T-cell (primary cell): ENCODE data around the gene RPL19. TPM values are rescaled to one million over a fixed set of nuclear protein-coding genes. Genes with fewer than 3 reads are reported as not detected.

Source experiments
- ATAC-seq, 4 experiments: fragments of 200-7000 bp in 3 of 4; fragments of 150-1000 bp in 1 of 4; cut with Tn5 transposase; replicated peaks in 1 of 4; 1 replicate in 3 of 4; 2 replicates in 1 of 4; pipeline ENCODE4 v1.10.0; 2021; ENCODE audit warnings: moderate library complexity in 3 of 4, mild to moderate bottlenecking in 2 of 4, moderate number of reproducible peaks in 1 of 4
- CTCF ChIA-PET, 2 donors: fragments of 300-600 bp; sonication (Branson Sonifier 250); formaldehyde crosslinking; loops; one replicate each; lab custom pipeline; 2022; ENCODE audit warnings: antibody characterized with exemption in 2 of 2; lab: Charles Lee
- POLR2A ChIA-PET, 2 donors: fragments of 300-600 bp; sonication (Branson Sonifier 250); formaldehyde crosslinking; loops; one replicate each; lab custom pipeline; 2022; ENCODE audit warnings: antibody characterized with exemption in 2 of 2; lab: Charles Lee
- DNase-seq, 35 experiments: peaks; one replicate each; pipeline versions ENCODE4 v3.0.0 to v3.0.0-alpha.2; 2013 to 2023
- H3K27ac ChIP-seq: one replicate; pipeline ENCODE4 v1.5.1; 2013; ENCODE audit warnings: low read length
- H3K27me3 ChIP-seq, 2 experiments: replicated peaks in 1 of 2; 1 replicate in 1 of 2; 2 replicates in 1 of 2; pipeline versions ENCODE4 v1.6.1 to v1.7.0; 2013; ENCODE audit warnings: low read length in 1 of 2, mixed read lengths in 1 of 2; ENCODE audit not compliant: control insufficient read depth in 2 of 2, insufficient read depth in 2 of 2; ENCODE audit errors: extremely low read depth in 1 of 2
- H3K36me3 ChIP-seq, 2 donors: 1 replicate in 1 of 2; 2 replicates in 1 of 2; pipeline versions ENCODE4 v1.6.1 to v1.7.0; 2013; ENCODE audit warnings: low read length in 1 of 2; ENCODE audit not compliant: control insufficient read depth in 2 of 2, insufficient read depth in 1 of 2; ENCODE audit errors: extremely low read depth in 1 of 2
- H3K4me1 ChIP-seq, 2 experiments: 1 replicate in 1 of 2; 2 replicates in 1 of 2; pipeline versions ENCODE4 v1.6.1 to v1.7.0; 2013; ENCODE audit warnings: low read length in 2 of 2, mixed read lengths in 1 of 2; ENCODE audit not compliant: insufficient read depth in 2 of 2, control insufficient read depth in 1 of 2; ENCODE audit errors: extremely low read depth in 1 of 2
- H3K4me3 ChIP-seq, 2 donors: 1 replicate in 1 of 2; 2 replicates in 1 of 2; pipeline versions ENCODE4 v1.5.1 to v1.7.0; 2013; ENCODE audit warnings: mild to moderate bottlenecking in 2 of 2, low read length in 1 of 2, moderate library complexity in 1 of 2; ENCODE audit not compliant: control insufficient read depth in 1 of 2; ENCODE audit errors: extremely low read depth in 1 of 2
- H3K9me3 ChIP-seq: 2 replicates; pipeline ENCODE4 v1.7.0; 2013
- H3K27ac Mint-ChIP-seq, 2 donors: one replicate each; pipeline ENCODE4 v1.8.0; 2020 to 2021; ENCODE audit warnings: mild to moderate bottlenecking in 2 of 2, mixed read lengths in 2 of 2
- H3K27me3 Mint-ChIP-seq, 2 donors: one replicate each; pipeline ENCODE4 v1.8.0; 2021 to 2022; ENCODE audit warnings: mixed read lengths in 2 of 2
- H3K36me3 Mint-ChIP-seq: one replicate; pipeline ENCODE4 v1.8.0; 2021; ENCODE audit warnings: mixed read lengths
- H3K4me1 Mint-ChIP-seq, 3 donors: one replicate each; pipeline ENCODE4 v1.8.0; 2020 to 2022; ENCODE audit warnings: mixed read lengths in 3 of 3, mild to moderate bottlenecking in 1 of 3
- H3K4me3 Mint-ChIP-seq, 3 donors: one replicate each; pipeline ENCODE4 v1.8.0; 2020 to 2022; ENCODE audit warnings: mild to moderate bottlenecking in 3 of 3, mixed read lengths in 3 of 3, moderate library complexity in 3 of 3
- H3K9me3 Mint-ChIP-seq, 3 donors: one replicate each; pipeline ENCODE4 v1.8.0; 2020 to 2022; ENCODE audit warnings: mixed read lengths in 3 of 3
- WGBS: methylation state at CpG from one replicate; pipeline ENCODE4 v1.1.5; 2013; ENCODE audit warnings: missing lambda C conversion rate; ENCODE audit not compliant: insufficient coverage; 5-methylcytosine and 5-hydroxymethylcytosine counted together
- total RNA-seq, 35 experiments: library from RNA in 6 of 35; stranded (reverse) in 6 of 35; fragments of 120-200 nt in 1 of 35; gene quantifications; one replicate each; pipeline versions ENCODE4 v1.2.1 to v1.2.4 and lab custom pipeline; 2013 to 2026

RPL19 gene
- total RNA-seq (1,000 to 10,000 TPM; 2,988 to 3,293 (median 3,174) TPM), total RNA-seq (lab: John Stamatoyannopoulos, UW) (1,410 to 2,397 (median 2,027) reads per million in 29 experiments)
- total RNA-seq (2013), result 6,153 TPM

- H3K9me3 ChIP-seq, result no peaks in the 10 kb centered on the region
- Mint-ChIP-seq H3K4me3 (peak within 1 kb of the TSS; percentile 91 to 99 (median 98)), H3K36me3 (peaks cover 40% of the 10 kb centered on the region), H3K27me3 (no peaks in the 10 kb centered on the region), H3K9me3 (no peaks in the 10 kb centered on the region), H3K27ac (peak within 1 kb of the TSS; percentile 100), H3K4me1 (peaks cover 53 to 64% (median 59%) of the 10 kb centered on the region in 3 donors)
- H3K27me3 ChIP-seq, result no peaks in the 10 kb centered on the region
- peak; percentile 79 to 80 (median 80) for ATAC-seq
- H3K27ac ChIP-seq, result peak within 1 kb of the TSS; percentile 99
- DNase-seq, result peak in 34 of 35 experiments; percentile 58 to 85 (median 76)
- CTCF ChIA-PET, result interaction anchor here (0.6 to 1.9 kb wide), 9 partner anchors 32 to 642 kb away, joined by 4 to 10 read pairs (median 8); no protein-coding TSS in a partner anchor
- peak within 1 kb of the TSS; percentile 74 to 77 for H3K4me3 ChIP-seq
- H3K36me3 ChIP-seq, result peaks cover 0 to 43% of the 10 kb centered on the region in 2 donors
- under 1% methylated on average over 45 of the region's 52 CpGs for WGBS
- POLR2A ChIA-PET, result interaction anchor here (0.6 to 1.0 kb wide), 7 partner anchors 38 to 406 kb away, joined by 3 to 11 read pairs (median 4); no protein-coding TSS in a partner anchor
- peaks cover 20 to 66% of the 10 kb centered on the region in 2 experiments for H3K4me1 ChIP-seq
Observed at GRCh38 chr17:39200070-39200879, at the start of gene RPL19. Gene RPL19 (plus strand): TSS chr17:39200283. CDS start chr17:39200345, 62 bp downstream.

GRCh38 chr17:39150795-39151149, 49.3 kb upstream of the RPL19 start:
- H3K36me3 Mint-ChIP-seq, result peaks cover 5% of the 10 kb centered on the region
- Histone ChIP-seq H3K4me1 (peaks cover 2 to 53% of the 10 kb centered on the region in 2 experiments), H3K27ac (no peak overlapping the region), H3K9me3 (no peaks in the 10 kb centered on the region), H3K36me3 (no peaks in the 10 kb centered on the region), H3K4me3 (peak overlapping the region; percentile 40 to 83), H3K27me3 (peaks cover 0 to 16% of the 10 kb centered on the region in 2 experiments)
- peaks cover 46 to 65% (median 54%) of the 10 kb centered on the region in 3 donors for H3K4me1 Mint-ChIP-seq
- POLR2A ChIA-PET, result interaction anchor here in 1 of 2 donors (0.6 kb wide), 1 partner anchor 24 kb away, joined by 4 read pairs; no protein-coding TSS in a partner anchor
- H3K27me3 Mint-ChIP-seq, result peaks cover 0 to 9% of the 10 kb centered on the region in 2 donors
- ATAC-seq (no peak), DNase-seq (no peak)
- CTCF ChIA-PET, result interaction anchor here in 1 of 2 donors (5.1 kb wide), 1 partner anchor 13 kb away, joined by 51 read pairs; no protein-coding TSS in a partner anchor
- WGBS, result no CpG with 5 or more reads among the region's 5 CpGs
- peak overlapping the region in 1 of 2 donors; percentile 83 for H3K27ac Mint-ChIP-seq
- peak overlapping the region; percentile 77 to 95 (median 80) for H3K4me3 Mint-ChIP-seq
- H3K9me3 Mint-ChIP-seq, result no peaks in the 10 kb centered on the region

GRCh38 chr17:39151150-39151942, 48.7 kb upstream of the RPL19 start, which contains the start of gene PLXDC1:
Gene PLXDC1 (minus strand): TSS chr17:39151637. CDS start chr17:39151437, 200 bp downstream.
- H3K27ac ChIP-seq, result peak within 1 kb of the TSS; percentile 70
- peak within 1 kb of the TSS; percentile 95 to 100 (median 100) for H3K4me3 Mint-ChIP-seq
- H3K27me3 Mint-ChIP-seq, result peaks cover 0 to 9% of the 10 kb centered on the region in 2 donors
- peaks cover 0 to 16% of the 10 kb centered on the region in 2 experiments for H3K27me3 ChIP-seq
- H3K36me3 ChIP-seq, result no peaks in the 10 kb centered on the region
- no peaks in the 10 kb centered on the region for H3K9me3 Mint-ChIP-seq
- no peaks in the 10 kb centered on the region for H3K9me3 ChIP-seq
- DNase-seq (peak in 13 of 35 experiments; percentile 8 to 46 (median 25)), ATAC-seq (peak in 2 of 4 experiments; percentile 8 to 16)
- H3K36me3 Mint-ChIP-seq, result peaks cover 5% of the 10 kb centered on the region
- H3K4me3 ChIP-seq, result peak within 1 kb of the TSS; percentile 92 to 99
- ChIA-PET CTCF (interaction anchor here (0.6 to 5.1 kb wide), 8 partner anchors 13 to 414 kb away, joined by 3 to 134 read pairs (median 4); no protein-coding TSS in a partner anchor), POLR2A (no interaction called here)
- peaks cover 46 to 65% (median 54%) of the 10 kb centered on the region in 3 donors for H3K4me1 Mint-ChIP-seq
- H3K27ac Mint-ChIP-seq, result peak within 1 kb of the TSS; percentile 96 to 99
- WGBS, result 4% methylated on average over 29 of the region's 68 CpGs
- peaks cover 2 to 53% of the 10 kb centered on the region in 2 experiments for H3K4me1 ChIP-seq

GRCh38 chr17:39151943-39152818, 47.9 kb upstream of the RPL19 start:
- H3K4me1 ChIP-seq, result peaks cover 2 to 53% of the 10 kb centered on the region in 2 experiments
- DNase-seq (peak in 17 of 35 experiments; percentile 13 to 55 (median 33)), ATAC-seq (peak in 3 of 4 experiments; percentile 17 to 29 (median 23))
- H3K9me3 Mint-ChIP-seq, result no peaks in the 10 kb centered on the region
- peak overlapping the region; percentile 95 to 100 (median 100) for H3K4me3 Mint-ChIP-seq
- 13% methylated on average over 4 of the region's 25 CpGs for WGBS
- H3K27ac ChIP-seq, result peak overlapping the region; percentile 70
- H3K36me3 Mint-ChIP-seq, result peaks cover 5% of the 10 kb centered on the region
- peaks cover 0 to 16% of the 10 kb centered on the region in 2 experiments for H3K27me3 ChIP-seq
- peak overlapping the region; percentile 96 to 99 for H3K27ac Mint-ChIP-seq
- CTCF ChIA-PET, result interaction anchor here (0.6 to 5.1 kb wide), 28 partner anchors 12 to 415 kb away, joined by 3 to 134 read pairs (median 5); partner anchors contain the start of genes ARL5C (in 1 of the 2), CWC25 (in 1 of the 2), LASP1NB (in 1 of the 2) and RPL19 (in 1 of the 2)
- H3K27me3 Mint-ChIP-seq, result peaks cover 0 to 9% of the 10 kb centered on the region in 2 donors
- H3K4me1 Mint-ChIP-seq, result peaks cover 46 to 64% (median 54%) of the 10 kb centered on the region in 3 donors
- H3K9me3 ChIP-seq, result no peaks in the 10 kb centered on the region
- POLR2A ChIA-PET, result interaction anchor here in 1 of 2 donors (0.6 to 0.9 kb wide), 3 partner anchors 80 to 947 kb away, joined by 4 to 5 read pairs (median 5); no protein-coding TSS in a partner anchor
- H3K36me3 ChIP-seq, result no peaks in the 10 kb centered on the region
- H3K4me3 ChIP-seq, result peak overlapping the region; percentile 92 to 99

- H3K4me3 Mint-ChIP-seq, result peak overlapping the region; percentile 95 to 100 (median 100)
- WGBS, result no CpG with 5 or more reads among the region's 16 CpGs
- ATAC-seq (peak; percentile 57 to 66 (median 59)), DNase-seq (peak; percentile 76 to 97 (median 90))
- CTCF ChIA-PET, result interaction anchor here (0.6 to 5.1 kb wide), 33 partner anchors 10 to 1152 kb away, joined by 3 to 134 read pairs (median 5); partner anchors contain the start of genes ARL5C (in 1 of the 2), CWC25 (in 1 of the 2), LASP1 (in 1 of the 2) and LASP1NB (in 1 of the 2)
- peaks cover 0 to 9% of the 10 kb centered on the region in 2 donors for H3K27me3 Mint-ChIP-seq
- Histone ChIP-seq H3K27ac (peak overlapping the region; percentile 70), H3K9me3 (no peaks in the 10 kb centered on the region), H3K36me3 (no peaks in the 10 kb centered on the region), H3K4me3 (peak overlapping the region; percentile 92 to 99), H3K27me3 (peaks cover 0 to 16% of the 10 kb centered on the region in 2 experiments), H3K4me1 (peaks cover 2 to 53% of the 10 kb centered on the region in 2 experiments)
- POLR2A ChIA-PET, result interaction anchor here (0.6 to 1.1 kb wide), 4 partner anchors 46 to 913 kb away, joined by 3 to 6 read pairs (median 4); no protein-coding TSS in a partner anchor
- peak overlapping the region; percentile 96 to 99 for H3K27ac Mint-ChIP-seq
- H3K4me1 Mint-ChIP-seq, result peaks cover 43 to 56% (median 47%) of the 10 kb centered on the region in 3 donors
- peaks cover 5% of the 10 kb centered on the region for H3K36me3 Mint-ChIP-seq
- no peaks in the 10 kb centered on the region for H3K9me3 Mint-ChIP-seq
Observed at GRCh38 chr17:39153599-39154051, 46.5 kb upstream of the RPL19 start.
